WTC11 (cell line): ENCODE data around the gene FBN2. TPM values are rescaled to one million over a fixed set of nuclear protein-coding genes. Genes with fewer than 3 reads are reported as not detected.

Source experiments
- ATAC-seq: fragments of 200-7000 bp; cut with Tn5 transposase; 2 replicates; pipeline ENCODE4 v1.10.0; 2021; ENCODE audit warnings: mild to moderate bottlenecking, moderate library complexity
- CTCF ChIA-PET: fragments of 300-600 bp; sonication (Branson Sonifier 250); formaldehyde crosslinking; loops from one replicate; lab custom pipeline; 2021; ENCODE audit warnings: antibody characterized with exemption; lab: Charles Lee
- POLR2A ChIA-PET: fragments of 350-600 bp; sonication (Branson Sonifier 250); formaldehyde crosslinking; loops from one replicate; lab custom pipeline; 2021; ENCODE audit warnings: antibody characterized with exemption; lab: Charles Lee
- DNase-seq: peaks from one replicate; pipeline ENCODE4 v3.0.0; 2021; ENCODE audit warnings: low spot score
- H3K27ac Mint-ChIP-seq: 2 replicates; pipeline ENCODE4 v1.8.0; 2021; ENCODE audit warnings: mixed read lengths
- H3K27me3 Mint-ChIP-seq: 2 replicates; pipeline ENCODE4 v1.8.0; 2021; ENCODE audit warnings: low read depth, mild to moderate bottlenecking, moderate library complexity, mixed read lengths
- H3K36me3 Mint-ChIP-seq: 2 replicates; pipeline ENCODE4 v1.8.0; 2021; ENCODE audit warnings: mixed read lengths
- H3K4me1 Mint-ChIP-seq: 2 replicates; pipeline ENCODE4 v1.8.0; 2022; ENCODE audit warnings: mixed read lengths
- H3K4me3 Mint-ChIP-seq: 2 replicates; pipeline ENCODE4 v1.8.0; 2021; ENCODE audit warnings: mild to moderate bottlenecking, moderate library complexity, mixed read lengths
- H3K9me3 Mint-ChIP-seq: 2 replicates; pipeline ENCODE4 v1.8.0; 2021; ENCODE audit warnings: mixed read lengths
- AFF4 ChIP-seq: sonication (generic); formaldehyde crosslinking; IDR thresholded peaks from 2 replicates; pipeline ENCODE4 v1.8.1; 2023; ENCODE audit warnings: mild to moderate bottlenecking, missing genetic modification reagents, borderline replicate concordance
- CREM ChIP-seq: sonication (generic); formaldehyde crosslinking; IDR thresholded peaks from 2 replicates; pipeline ENCODE4 v1.8.1; 2022; ENCODE audit warnings: mild to moderate bottlenecking, missing genetic modification reagents, moderate library complexity
- HMGXB4 ChIP-seq: sonication (generic); formaldehyde crosslinking; IDR thresholded peaks from 2 replicates; pipeline ENCODE4 v1.8.1; 2023; ENCODE audit warnings: mild to moderate bottlenecking, moderate library complexity, missing genetic modification reagents
- IRF1 ChIP-seq: sonication (generic); formaldehyde crosslinking; IDR thresholded peaks from 2 replicates; pipeline ENCODE4 v1.8.0; 2023; ENCODE audit warnings: missing genetic modification reagents
- JAZF1 ChIP-seq: fragments of 250-450 bp; sonication (Bioruptor Pico); IDR thresholded peaks from 2 replicates; pipeline ENCODE4 v1.9.0; 2021; ENCODE audit warnings: moderate library complexity, mild to moderate bottlenecking, inconsistent platforms
- JUN ChIP-seq: sonication (generic); formaldehyde crosslinking; IDR thresholded peaks from 2 replicates; pipeline ENCODE4 v1.8.0; 2023; ENCODE audit warnings: mild to moderate bottlenecking, missing genetic modification reagents
- MYBL2 ChIP-seq: sonication (generic); formaldehyde crosslinking; IDR thresholded peaks from 2 replicates; pipeline ENCODE4 v1.8.1; 2023; ENCODE audit warnings: mild to moderate bottlenecking, moderate library complexity, missing genetic modification reagents
- NFATC4 ChIP-seq: fragments of 250-450 bp; sonication (Bioruptor Pico); IDR thresholded peaks from 2 replicates; pipeline ENCODE4 v1.9.0; 2021; ENCODE audit warnings: mild to moderate bottlenecking
- NR1H2 ChIP-seq: sonication (generic); formaldehyde crosslinking; IDR thresholded peaks from 2 replicates; pipeline ENCODE4 v1.9.0; 2021; ENCODE audit warnings: mild to moderate bottlenecking, moderate library complexity, missing genetic modification reagents
- NR2C2 ChIP-seq: sonication (generic); formaldehyde crosslinking; IDR thresholded peaks from 2 replicates; pipeline ENCODE4 v1.8.0; 2022; ENCODE audit warnings: mild to moderate bottlenecking, missing genetic modification reagents
- PRRX2 ChIP-seq: fragments of 250-450 bp; sonication (Bioruptor Pico); IDR thresholded peaks from 2 replicates; pipeline ENCODE4 v1.8.0; 2021; ENCODE audit warnings: mild to moderate bottlenecking
- SP1 ChIP-seq: sonication (generic); formaldehyde crosslinking; conservative IDR thresholded peaks from 2 replicates; pipeline ENCODE4 v1.8.1; 2022; ENCODE audit warnings: missing genetic modification reagents
- TEAD1 ChIP-seq: sonication (generic); formaldehyde crosslinking; IDR thresholded peaks from 2 replicates; pipeline ENCODE4 v1.8.0; 2022; ENCODE audit warnings: mild to moderate bottlenecking, missing genetic modification reagents
- ZBTB21 ChIP-seq: sonication (generic); formaldehyde crosslinking; IDR thresholded peaks from 2 replicates; pipeline ENCODE4 v1.8.1; 2023; ENCODE audit warnings: mild to moderate bottlenecking, missing genetic modification reagents, borderline replicate concordance
- ZNF138 ChIP-seq: sonication (generic); formaldehyde crosslinking; conservative IDR thresholded peaks from 2 replicates; pipeline ENCODE4 v1.8.1; 2022; ENCODE audit warnings: mild to moderate bottlenecking, moderate library complexity, missing genetic modification reagents
- ZNF263 ChIP-seq: sonication (generic); formaldehyde crosslinking; IDR thresholded peaks from 2 replicates; pipeline ENCODE4 v1.8.1; 2022; ENCODE audit warnings: low read depth, mild to moderate bottlenecking, moderate library complexity, missing genetic modification reagents
- ZNF317 ChIP-seq: sonication (generic); formaldehyde crosslinking; IDR thresholded peaks from 2 replicates; pipeline ENCODE4 v1.8.1; 2023; ENCODE audit warnings: low read depth, mild to moderate bottlenecking, moderate library complexity, missing genetic modification reagents, borderline replicate concordance
- ZNF532 ChIP-seq: fragments of 250-450 bp; sonication (Bioruptor Pico); IDR thresholded peaks from 2 replicates; pipeline ENCODE4 v1.9.0; 2021; ENCODE audit warnings: mild to moderate bottlenecking, borderline replicate concordance
- total RNA-seq: library from RNA; stranded (reverse); gene quantifications from 3 replicates; pipeline ENCODE4 v1.2.3, GENCODE V29; 2021

The FBN2 gene
- total RNA-seq, 1 experiment from 2014 or later = 56.7 TPM

GRCh38 chr5:128572930-128573319 is 34.9 kb upstream of the FBN2 start (continued):
- TF ChIP-seq ZNF263 (no peak), PRRX2 (CRISPR knock-in tag) (no peak), NFATC4 (CRISPR knock-in tag) (no peak)

- H3K4me3 Mint-ChIP-seq = no peak overlapping the region
- H3K27ac Mint-ChIP-seq = no peak overlapping the region
- peaks cover 6% of the 10 kb centered on the region for H3K9me3 Mint-ChIP-seq
- H3K27me3 Mint-ChIP-seq = no peaks in the 10 kb centered on the region
- CTCF ChIA-PET = no interaction called here
- POLR2A ChIA-PET = no interaction called here
- no peak for DNase-seq
- no peak for ATAC-seq
- 0 out of 2 replicates have a peak, but pooled peaks cover 2% of the 10 kb centered on the region for H3K36me3 Mint-ChIP-seq
- TF ChIP-seq CREM (no peak), MYBL2 (CRISPR knock-in tag) (no peak), HMGXB4 (CRISPR knock-in tag) (no peak), JAZF1 (CRISPR knock-in tag) (no peak), TEAD1 (no peak), ZNF317 (no peak), IRF1 (CRISPR knock-in tag) (no peak), ZNF138 (no peak), JUN (no peak), AFF4 (CRISPR knock-in tag) (no peak), ZNF532 (CRISPR knock-in tag) (no peak), SP1 (CRISPR knock-in tag) (no peak), NR2C2 (no peak), NR1H2 (CRISPR knock-in tag) (no peak), ZBTB21 (CRISPR knock-in tag) (no peak)
- peaks cover 7% of the 10 kb centered on the region for H3K4me1 Mint-ChIP-seq
Observed at GRCh38 chr5:128572051-128572929, 34.2 kb upstream of the FBN2 start.
